Measurements from ENCODE around the gene LYPLA2. TPM values are rescaled to one million over a fixed set of nuclear protein-coding genes. Genes with fewer than 3 reads are reported as not detected.

Gene LYPLA2
- total RNA-seq, 4 donors from 2014 or later, result 23.6 to 36.3 (median 31.6) TPM

DNA sequence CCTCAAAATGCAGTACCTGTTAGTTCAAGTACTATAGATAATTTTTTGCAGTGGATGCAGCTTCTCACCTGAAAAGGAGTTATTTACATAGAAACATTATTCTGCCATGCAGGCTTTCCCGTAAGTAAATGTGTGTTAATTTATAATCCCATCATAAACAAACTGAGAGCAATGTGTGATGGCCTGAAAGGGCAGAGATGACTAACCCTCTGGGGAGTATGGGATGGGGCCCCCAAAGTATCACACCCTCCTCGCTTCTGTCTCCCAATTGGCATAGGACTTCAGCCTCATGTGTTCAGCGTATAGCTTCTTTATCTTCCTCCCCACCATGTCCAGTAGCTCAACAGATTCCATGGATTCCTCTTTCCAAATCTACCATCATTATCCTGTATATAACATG lies 26.7 kb downstream of the LYPLA2 start:
- H3K9me3 ChIP-seq, result no peaks in the 10 kb centered on the region
- no peaks in the 10 kb centered on the region for H3K4me1 ChIP-seq
- DNase-seq (ENCODE audit: low spot score in 2 of 2), result no peak
- no peaks in the 10 kb centered on the region for H3K27me3 ChIP-seq
- TF ChIP-seq POLR2A (IDR thresholded peaks at IDR 0.05), result no peak
- TF ChIP-seq, protein P1, sequence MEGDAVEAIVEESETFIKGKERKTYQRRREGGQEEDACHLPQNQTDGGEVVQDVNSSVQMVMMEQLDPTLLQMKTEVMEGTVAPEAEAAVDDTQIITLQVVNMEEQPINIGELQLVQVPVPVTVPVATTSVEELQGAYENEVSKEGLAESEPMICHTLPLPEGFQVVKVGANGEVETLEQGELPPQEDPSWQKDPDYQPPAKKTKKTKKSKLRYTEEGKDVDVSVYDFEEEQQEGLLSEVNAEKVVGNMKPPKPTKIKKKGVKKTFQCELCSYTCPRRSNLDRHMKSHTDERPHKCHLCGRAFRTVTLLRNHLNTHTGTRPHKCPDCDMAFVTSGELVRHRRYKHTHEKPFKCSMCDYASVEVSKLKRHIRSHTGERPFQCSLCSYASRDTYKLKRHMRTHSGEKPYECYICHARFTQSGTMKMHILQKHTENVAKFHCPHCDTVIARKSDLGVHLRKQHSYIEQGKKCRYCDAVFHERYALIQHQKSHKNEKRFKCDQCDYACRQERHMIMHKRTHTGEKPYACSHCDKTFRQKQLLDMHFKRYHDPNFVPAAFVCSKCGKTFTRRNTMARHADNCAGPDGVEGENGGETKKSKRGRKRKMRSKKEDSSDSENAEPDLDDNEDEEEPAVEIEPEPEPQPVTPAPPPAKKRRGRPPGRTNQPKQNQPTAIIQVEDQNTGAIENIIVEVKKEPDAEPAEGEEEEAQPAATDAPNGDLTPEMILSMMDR (IDR thresholded peaks at IDR 0.05), result no peak
- no peak for TF ChIP-seq EP300 (IDR thresholded peaks at IDR 0.05)
- WGBS, 2 donors, result 90 to 92% methylated on average over 3 of the region's 3 CpGs
- H3K27ac ChIP-seq, result no peak overlapping the region
- peaks cover 2 to 76% (median 37%) of the 10 kb centered on the region in 3 donors for H3K36me3 ChIP-seq
- no peak overlapping the region for H3K4me3 ChIP-seq

DNA sequence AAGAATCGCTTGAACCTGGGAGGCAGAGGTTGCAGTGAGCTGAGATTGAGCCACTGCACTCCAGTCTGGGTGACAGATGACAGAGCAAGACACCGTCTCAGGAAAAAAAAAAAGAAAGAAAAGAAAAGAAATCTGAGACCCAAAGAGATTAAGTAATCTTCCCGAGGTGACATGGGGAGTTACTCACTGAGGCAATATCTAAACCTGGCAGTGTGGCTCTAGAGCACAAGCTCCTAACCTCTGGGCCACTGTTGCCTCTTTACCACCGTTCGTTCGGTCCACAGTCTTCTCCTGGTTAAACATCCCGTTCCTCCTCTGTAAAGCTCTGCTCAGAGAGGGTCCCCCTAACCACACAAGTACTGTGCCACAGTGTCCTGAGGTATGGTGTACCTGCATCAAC lies 32.8 kb downstream of the LYPLA2 start:
- Histone ChIP-seq H3K36me3 (peaks cover 0 to 15% (median 3%) of the 10 kb centered on the region in 3 donors), H3K4me1 (peaks cover 0 to 11% (median 6%) of the 10 kb centered on the region in 4 donors), H3K27me3 (no peaks in the 10 kb centered on the region), H3K9me3 (no peaks in the 10 kb centered on the region), H3K4me3 (no peak overlapping the region), H3K27ac (no peak overlapping the region)
- DNase-seq (ENCODE audit: low spot score in 2 of 2), result no peak
- 82 to 89% methylated on average over 7 of the region's 7 CpGs for WGBS, 2 donors
- TF ChIP-seq EP300 (IDR thresholded peaks at IDR 0.05) (no peak), POLR2A (IDR thresholded peaks at IDR 0.05) (no peak)
- TF ChIP-seq, protein P1 (IDR thresholded peaks at IDR 0.05), result no peak

GRCh38 chr1:23824711-23825075 lies 33.7 kb downstream of the LYPLA2 start:
- no peaks in the 10 kb centered on the region for H3K9me3 ChIP-seq
- TF ChIP-seq POLR2A (IDR thresholded peaks at IDR 0.05), result no peak
- no peak for TF ChIP-seq EP300 (IDR thresholded peaks at IDR 0.05)
- TF ChIP-seq, protein P1 (IDR thresholded peaks at IDR 0.05), result no peak
- H3K4me1 ChIP-seq, result peaks cover 0 to 11% (median 6%) of the 10 kb centered on the region in 4 donors
- H3K36me3 ChIP-seq, result peaks cover 0 to 7% (median 0%) of the 10 kb centered on the region in 3 donors
- H3K27me3 ChIP-seq, result no peaks in the 10 kb centered on the region
- DNase-seq (ENCODE audit: low spot score in 2 of 2), result no peak
- WGBS, 2 donors, result 2 to 4% methylated on average over 8 of the region's 8 CpGs
- H3K4me3 ChIP-seq, result peak overlapping the region; percentile 92 to 99 (median 96)
- H3K27ac ChIP-seq, result peak overlapping the region; percentile 93 to 99 (median 96)

- Histone ChIP-seq H3K4me3 (peak within 1 kb of the TSS; percentile 92 to 99 (median 96)), H3K4me1 (peaks cover 0 to 11% (median 6%) of the 10 kb centered on the region in 4 donors), H3K36me3 (peaks cover 0 to 1% (median 0%) of the 10 kb centered on the region in 3 donors), H3K27ac (peak within 1 kb of the TSS; percentile 93 to 99 (median 96)), H3K27me3 (no peaks in the 10 kb centered on the region), H3K9me3 (no peaks in the 10 kb centered on the region)
- WGBS, 2 donors, result 0% methylated on average over 30 to 38 of the region's 42 CpGs
- DNase-seq (ENCODE audit: low spot score in 2 of 2), result peak; percentile 86 to 87
- TF ChIP-seq, protein P1 (IDR thresholded peaks at IDR 0.05), result peak in 1 of 5 experiments; percentile 39
- TF ChIP-seq POLR2A (IDR thresholded peaks at IDR 0.05), result peak; percentile 76 to 85
- TF ChIP-seq EP300 (IDR thresholded peaks at IDR 0.05), result peak; percentile 87 to 97
These were observed 34.3 kb downstream of the LYPLA2 start, which contains the start of gene HMGCL for GRCh38 chr1:23825076-23825761. TSS of gene HMGCL (minus strand) at chr1:23825429. CDS start at chr1:23825415, 14 bp downstream.

All from tibial nerve (tissue), 4 donors.